ENCODE data around the gene MAB21L1. TPM values are rescaled to one million over a fixed set of nuclear protein-coding genes. Genes with fewer than 3 reads are reported as not detected.

The MAB21L1 gene
- total RNA-seq, 2 experiments from 2014 or later = not detected

- H3K27me3 Mint-ChIP-seq = peaks cover 15% of the 10 kb centered on the region
- no peaks in the 10 kb centered on the region for H3K9me3 Mint-ChIP-seq
- CTCF ChIA-PET = no interaction called here
These were observed 11.1 kb downstream of the MAB21L1 start for GRCh38 chr13:35465371-35465770.

GRCh38 chr13:35460061-35460460 lies 16.4 kb downstream of the MAB21L1 start:
- no peaks in the 10 kb centered on the region for H3K36me3 Mint-ChIP-seq
- no peak overlapping the region for H3K4me3 Mint-ChIP-seq
- ChIA-PET POLR2A (no interaction called here), CTCF (no interaction called here)
- H3K9me3 Mint-ChIP-seq = no peaks in the 10 kb centered on the region
- intact Hi-C loops (cut with micrococcal nuclease) = no loop called here
- no peak for DNase-seq
- H3K4me1 Mint-ChIP-seq (ENCODE audit: low read depth) = no peaks in the 10 kb centered on the region
- H3K27me3 Mint-ChIP-seq = no peaks in the 10 kb centered on the region
- no peak overlapping the region for H3K27ac Mint-ChIP-seq

More at GRCh38 chr13:35465371-35465770, 11.1 kb downstream of the MAB21L1 start:
- H3K4me3 Mint-ChIP-seq = no peak overlapping the region
- DNase-seq = no peak
- H3K27ac Mint-ChIP-seq = no peak overlapping the region
- peaks cover 2% of the 10 kb centered on the region for H3K36me3 Mint-ChIP-seq
- H3K4me1 Mint-ChIP-seq (ENCODE audit: low read depth) = peaks cover under 1% of the 10 kb centered on the region
- POLR2A ChIA-PET = no interaction called here
- intact Hi-C loops (cut with micrococcal nuclease) = no loop called here

- CTCF ChIA-PET = no interaction called here
- POLR2A ChIA-PET = no interaction called here
- Mint-ChIP-seq H3K4me3 (no peak overlapping the region), H3K27me3 (no peaks in the 10 kb centered on the region), H3K4me1 (ENCODE audit: low read depth) (no peaks in the 10 kb centered on the region), H3K9me3 (no peaks in the 10 kb centered on the region), H3K27ac (no peak overlapping the region), H3K36me3 (no peaks in the 10 kb centered on the region)
- intact Hi-C loops (cut with micrococcal nuclease) = no loop called here
- DNase-seq = no peak
These were observed 19.2 kb downstream of the MAB21L1 start for GRCh38 chr13:35457258-35457657.

GRCh38 chr13:35455022-35455421 lies 21.5 kb downstream of the MAB21L1 start:
- no peak overlapping the region for H3K27ac Mint-ChIP-seq
- H3K36me3 Mint-ChIP-seq = no peaks in the 10 kb centered on the region
- no peak overlapping the region for H3K4me3 Mint-ChIP-seq
- POLR2A ChIA-PET = no interaction called here
- H3K9me3 Mint-ChIP-seq = no peaks in the 10 kb centered on the region
- CTCF ChIA-PET = no interaction called here
- no peak for DNase-seq
- intact Hi-C loops (cut with micrococcal nuclease) = no loop called here
- H3K27me3 Mint-ChIP-seq = no peaks in the 10 kb centered on the region
- H3K4me1 Mint-ChIP-seq (ENCODE audit: low read depth) = no peaks in the 10 kb centered on the region

- intact Hi-C loops (cut with micrococcal nuclease) = no loop called here
- DNase-seq = no peak
- Mint-ChIP-seq H3K27ac (no peak overlapping the region), H3K27me3 (no peaks in the 10 kb centered on the region), H3K36me3 (no peaks in the 10 kb centered on the region), H3K4me1 (ENCODE audit: low read depth) (no peaks in the 10 kb centered on the region), H3K9me3 (no peaks in the 10 kb centered on the region), H3K4me3 (no peak overlapping the region)
- POLR2A ChIA-PET = no interaction called here
- CTCF ChIA-PET = no interaction called here
These were observed 26.7 kb downstream of the MAB21L1 start for GRCh38 chr13:35449821-35450220.

- H3K4me1 Mint-ChIP-seq (ENCODE audit: low read depth) = no peaks in the 10 kb centered on the region
- no peaks in the 10 kb centered on the region for H3K36me3 Mint-ChIP-seq
- intact Hi-C loops (cut with micrococcal nuclease) = no loop called here
- ChIA-PET CTCF (no interaction called here), POLR2A (no interaction called here)
- H3K27me3 Mint-ChIP-seq = no peaks in the 10 kb centered on the region
- no peak for DNase-seq
- H3K9me3 Mint-ChIP-seq = no peaks in the 10 kb centered on the region
- H3K27ac Mint-ChIP-seq = no peak overlapping the region
- no peak overlapping the region for H3K4me3 Mint-ChIP-seq
These were observed 28.0 kb downstream of the MAB21L1 start for GRCh38 chr13:35448465-35448864.

All from activated CD4-positive, alpha-beta memory T cell treated with anti-CD3 and anti-CD28 coated beads for 36 hours (primary cell).